Fibroblast of lung (primary cell): Measurements from ENCODE around the gene SNX4. TPM values are rescaled to one million over a fixed set of nuclear protein-coding genes. Genes with fewer than 3 reads are reported as not detected.

Source experiments
- DNase-seq, 2 donors: peaks; one replicate each; pipeline versions ENCODE4 v3.0.0 to v3.0.0-alpha.2; 2010; ENCODE audit warnings: low read depth in 2 of 2
- H2AFZ ChIP-seq: 2 replicates; pipeline ENCODE4 v1.5.1; 2012; ENCODE audit warnings: low read length, control low read depth, inconsistent platforms
- H3K27ac ChIP-seq: 2 replicates; pipeline ENCODE4 v1.5.1; 2011; ENCODE audit warnings: low read length, control low read depth; ENCODE audit not compliant: insufficient read depth
- H3K27me3 ChIP-seq: 2 replicates; pipeline ENCODE4 v1.5.1; 2011; ENCODE audit warnings: mild to moderate bottlenecking, low read length; ENCODE audit not compliant: control insufficient read depth, insufficient read depth
- H3K36me3 ChIP-seq: 2 replicates; pipeline ENCODE4 v1.5.1; 2011; ENCODE audit warnings: low read length; ENCODE audit not compliant: control insufficient read depth, insufficient read depth
- H3K4me1 ChIP-seq: 2 replicates; pipeline ENCODE4 v1.5.1; 2011; ENCODE audit warnings: low read length; ENCODE audit not compliant: control insufficient read depth, insufficient read depth; ENCODE audit errors: extremely low read depth
- H3K4me2 ChIP-seq: 2 replicates; pipeline ENCODE4 v1.5.1; 2011; ENCODE audit warnings: low read length, control low read depth; ENCODE audit not compliant: insufficient read depth; ENCODE audit errors: extremely low read depth
- H3K4me3 ChIP-seq, 4 experiments: fragments of 200-600 bp in 1 of 4; sonication (generic) in 1 of 4; replicated peaks in 1 of 4; 2 replicates each; pipeline ENCODE4 v1.5.1; 2011 to 2016; ENCODE audit warnings: low read length in 4 of 4, low read depth in 3 of 4, mild to moderate bottlenecking in 3 of 4, control low read depth in 2 of 4, inconsistent platforms in 1 of 4, mixed read lengths in 1 of 4; ENCODE audit not compliant: insufficient read depth in 1 of 4; ENCODE audit errors: control extremely low read depth in 1 of 4
- H3K79me2 ChIP-seq: 2 replicates; pipeline ENCODE4 v1.5.1; 2012; ENCODE audit warnings: mild to moderate bottlenecking, low read length, inconsistent platforms; ENCODE audit not compliant: control insufficient read depth, insufficient read depth
- H3K9ac ChIP-seq: 2 replicates; pipeline ENCODE4 v1.5.1; 2011; ENCODE audit warnings: mild to moderate bottlenecking, low read length, control low read depth; ENCODE audit not compliant: insufficient read depth
- H3K9me3 ChIP-seq: 2 replicates; pipeline ENCODE4 v1.5.1; 2012; ENCODE audit warnings: low read depth, low read length; ENCODE audit not compliant: control insufficient read depth, insufficient read depth
- H4K20me1 ChIP-seq: 2 replicates; pipeline ENCODE4 v1.5.1; 2011; ENCODE audit warnings: low read length; ENCODE audit not compliant: control insufficient read depth, insufficient read depth; ENCODE audit errors: extremely low read depth
- EZH2 ChIP-seq: IDR thresholded peaks from 2 replicates; pipeline ENCODE4 v1.5.1; 2012; ENCODE audit warnings: low read length, control low read depth, mild to moderate bottlenecking; ENCODE audit errors: missing control alignments
- polyA plus RNA-seq, 2 donors: library from polyadenylated mRNA; depleted of rRNA in 1 of 2; stranded (reverse) in 1 of 2; unstranded in 1 of 2; fragments of >200 nt; gene quantifications; 2 replicates each; pipeline ENCODE4 v1.2.1, GENCODE V29; 2011 to 2012; ENCODE audit warnings: missing spikeins in 1 of 2
- total RNA-seq: library from RNA; depleted of rRNA; stranded (reverse); fragments of >200 nt; gene quantifications from 2 replicates; pipeline ENCODE4 v1.2.1, GENCODE V29; 2014
- TF ChIP-seq, protein P1 (sequence below), 2 donors: IDR thresholded peaks in 1 of 2; conservative IDR thresholded peaks in 1 of 2; 1 replicate in 1 of 2; 2 replicates in 1 of 2; pipeline ENCODE4 v1.5.1; 2011 to 2012; ENCODE audit warnings: low read length in 2 of 2, control low read depth in 1 of 2, inconsistent platforms in 1 of 2, low read depth in 1 of 2, mild to moderate bottlenecking in 1 of 2

The SNX4 gene
- total and polyA plus RNA-seq, 2 donors (not counting 1 experiment from before 2014, with no cell fraction given): 22.1 to 23.8 TPM

- Histone ChIP-seq H3K9ac (no peak overlapping the region), H3K4me1 (peaks cover 2% of the 10 kb centered on the region), H3K79me2 (no peaks in the 10 kb centered on the region), H3K9me3 (no peaks in the 10 kb centered on the region), H3K36me3 (no peaks in the 10 kb centered on the region), H4K20me1 (no peaks in the 10 kb centered on the region), H3K27ac (no peak overlapping the region), H3K4me3 (no peak overlapping the region), H3K27me3 (no peaks in the 10 kb centered on the region), H2AFZ (no peak overlapping the region), H3K4me2 (no peak overlapping the region)
- no peak for DNase-seq
- TF ChIP-seq, protein P1, sequence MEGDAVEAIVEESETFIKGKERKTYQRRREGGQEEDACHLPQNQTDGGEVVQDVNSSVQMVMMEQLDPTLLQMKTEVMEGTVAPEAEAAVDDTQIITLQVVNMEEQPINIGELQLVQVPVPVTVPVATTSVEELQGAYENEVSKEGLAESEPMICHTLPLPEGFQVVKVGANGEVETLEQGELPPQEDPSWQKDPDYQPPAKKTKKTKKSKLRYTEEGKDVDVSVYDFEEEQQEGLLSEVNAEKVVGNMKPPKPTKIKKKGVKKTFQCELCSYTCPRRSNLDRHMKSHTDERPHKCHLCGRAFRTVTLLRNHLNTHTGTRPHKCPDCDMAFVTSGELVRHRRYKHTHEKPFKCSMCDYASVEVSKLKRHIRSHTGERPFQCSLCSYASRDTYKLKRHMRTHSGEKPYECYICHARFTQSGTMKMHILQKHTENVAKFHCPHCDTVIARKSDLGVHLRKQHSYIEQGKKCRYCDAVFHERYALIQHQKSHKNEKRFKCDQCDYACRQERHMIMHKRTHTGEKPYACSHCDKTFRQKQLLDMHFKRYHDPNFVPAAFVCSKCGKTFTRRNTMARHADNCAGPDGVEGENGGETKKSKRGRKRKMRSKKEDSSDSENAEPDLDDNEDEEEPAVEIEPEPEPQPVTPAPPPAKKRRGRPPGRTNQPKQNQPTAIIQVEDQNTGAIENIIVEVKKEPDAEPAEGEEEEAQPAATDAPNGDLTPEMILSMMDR (conservative IDR thresholded peaks at IDR 0.05 in 1 of 2, IDR thresholded peaks at IDR 0.05 in 1 of 2; ENCODE audit: low read depth in 1 of 2, low read length in 2 of 2): no peak
- TF ChIP-seq EZH2: no peak
These were observed 85.4 kb downstream of the SNX4 start for GRCh38 chr3:125434582-125435011.

GRCh38 chr3:125433611-125434041 is 86.4 kb downstream of the SNX4 start:
- Histone ChIP-seq H3K36me3 (no peaks in the 10 kb centered on the region), H3K9ac (no peak overlapping the region), H2AFZ (no peak overlapping the region), H3K9me3 (no peaks in the 10 kb centered on the region), H3K27me3 (no peaks in the 10 kb centered on the region), H3K4me2 (no peak overlapping the region), H3K27ac (no peak overlapping the region), H3K4me3 (no peak overlapping the region), H3K79me2 (no peaks in the 10 kb centered on the region), H3K4me1 (peaks cover 2% of the 10 kb centered on the region), H4K20me1 (no peaks in the 10 kb centered on the region)
- DNase-seq: no peak
- TF ChIP-seq, protein P1 (conservative IDR thresholded peaks at IDR 0.05 in 1 of 2, IDR thresholded peaks at IDR 0.05 in 1 of 2; ENCODE audit: low read depth in 1 of 2, low read length in 2 of 2): no peak
- TF ChIP-seq EZH2: no peak

DNA sequence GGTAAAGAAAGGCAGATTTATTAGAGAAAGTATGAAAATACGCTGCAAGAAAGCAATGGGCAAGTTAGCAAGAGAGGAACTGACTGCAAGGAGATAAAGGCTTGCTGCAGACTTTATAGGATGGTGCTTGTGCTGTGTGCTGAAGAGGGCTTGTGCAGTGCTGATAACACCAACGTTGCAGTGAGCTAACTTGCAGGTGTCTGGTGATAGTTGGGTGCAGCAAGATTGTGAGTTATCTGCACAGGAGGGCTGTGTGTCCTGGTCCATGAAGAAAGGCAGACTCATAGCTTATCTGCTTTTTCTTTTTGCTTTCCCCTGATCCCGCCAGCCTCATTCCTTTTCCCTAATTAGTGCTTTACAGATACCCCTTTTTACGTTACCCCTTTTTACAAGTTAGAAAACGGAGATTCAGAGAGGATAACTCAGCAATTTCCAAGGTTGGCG is 86.9 kb downstream of the SNX4 start:
- Histone ChIP-seq H3K4me3 (no peak overlapping the region), H2AFZ (no peak overlapping the region), H3K27me3 (no peaks in the 10 kb centered on the region), H3K9ac (no peak overlapping the region), H3K4me1 (peaks cover 2% of the 10 kb centered on the region), H3K79me2 (no peaks in the 10 kb centered on the region), H3K27ac (no peak overlapping the region), H3K9me3 (no peaks in the 10 kb centered on the region), H4K20me1 (no peaks in the 10 kb centered on the region), H3K36me3 (no peaks in the 10 kb centered on the region), H3K4me2 (no peak overlapping the region)
- DNase-seq: no peak
- TF ChIP-seq, protein P1 (conservative IDR thresholded peaks at IDR 0.05 in 1 of 2, IDR thresholded peaks at IDR 0.05 in 1 of 2; ENCODE audit: low read depth in 1 of 2, low read length in 2 of 2): no peak
- no peak for TF ChIP-seq EZH2
